ENCODE data around the gene FHAD1. TPM values are rescaled to one million over a fixed set of nuclear protein-coding genes. Genes with fewer than 3 reads are reported as not detected.
"Not testable (repeated sequence)": the region's sequence is repeated elsewhere in the genome, so short reads cannot be mapped to it uniquely, and the experiment has no call there.

FHAD1 gene
- total RNA-seq, 1 donor from 2014 or later, result not detected

- intact Hi-C loops (cut with DNase I), result no loop called here
- Histone ChIP-seq H3K4me3 (no peak overlapping the region), H3K36me3 (peaks cover 0 to 4% of the 10 kb centered on the region in 2 donors), H3K27me3 (no peaks in the 10 kb centered on the region), H3K4me1 (peaks cover 12% of the 10 kb centered on the region), H3K9me3 (no peaks in the 10 kb centered on the region), H3K27ac (no peak overlapping the region)
- TF ChIP-seq POLR2A (IDR thresholded peaks at IDR 0.05) (no peak), POLR2AphosphoS5 (IDR thresholded peaks at IDR 0.05; ENCODE audit: insufficient read depth in 1 of 2, low read depth in 1 of 2) (no peak)
- DNase-seq (ENCODE audit: extremely low spot score in 2 of 2), result no peak
These were observed 184.5 kb downstream of the FHAD1 start for GRCh38 chr1:15431571-15431948.

GRCh38 chr1:15432324-15432723 lies 185.3 kb downstream of the FHAD1 start:
- Histone ChIP-seq H3K4me1 (peaks cover 4% of the 10 kb centered on the region), H3K36me3 (peaks cover 0 to 4% of the 10 kb centered on the region in 2 donors), H3K4me3 (no peak overlapping the region), H3K27ac (no peak overlapping the region), H3K9me3 (no peaks in the 10 kb centered on the region), H3K27me3 (no peaks in the 10 kb centered on the region)
- no peak for DNase-seq (ENCODE audit: extremely low spot score in 2 of 2)
- intact Hi-C loops (cut with DNase I), result no loop called here
- TF ChIP-seq CTCF (IDR thresholded peaks at IDR 0.05), result no peak
- TF ChIP-seq POLR2A (IDR thresholded peaks at IDR 0.05), result no peak
- TF ChIP-seq POLR2AphosphoS5 (IDR thresholded peaks at IDR 0.05; ENCODE audit: insufficient read depth in 1 of 2, low read depth in 1 of 2), result no peak

GRCh38 chr1:15433471-15433870 lies 186.4 kb downstream of the FHAD1 start:
- H3K27ac ChIP-seq, result no peak overlapping the region
- intact Hi-C loops (cut with DNase I), result no loop called here

GRCh38 chr1:15434739-15435138 lies 187.7 kb downstream of the FHAD1 start:
- H3K27me3 ChIP-seq; DNase-seq (ENCODE audit: extremely low spot score in 2 of 2); H3K27ac ChIP-seq; H3K36me3 ChIP-seq; H3K9me3 ChIP-seq; intact Hi-C loops (cut with DNase I); H3K4me3 ChIP-seq; H3K4me1 ChIP-seq: not testable (repeated sequence)

More at GRCh38 chr1:15433471-15433870, 186.4 kb downstream of the FHAD1 start:
- DNase-seq (ENCODE audit: extremely low spot score in 2 of 2), result no peak
- TF ChIP-seq POLR2A (IDR thresholded peaks at IDR 0.05) (no peak), POLR2AphosphoS5 (IDR thresholded peaks at IDR 0.05; ENCODE audit: insufficient read depth in 1 of 2, low read depth in 1 of 2) (no peak), CTCF (IDR thresholded peaks at IDR 0.05) (no peak)
- Histone ChIP-seq H3K4me1 (no peaks in the 10 kb centered on the region), H3K4me3 (no peak overlapping the region), H3K27me3 (no peaks in the 10 kb centered on the region), H3K9me3 (no peaks in the 10 kb centered on the region), H3K36me3 (no peaks in the 10 kb centered on the region)

GRCh38 chr1:15435239-15436077 lies 188.4 kb downstream of the FHAD1 start:
- H3K27ac ChIP-seq, result no peak overlapping the region

More at GRCh38 chr1:15435239-15436077, 188.4 kb downstream of the FHAD1 start:
- intact Hi-C loops (cut with DNase I), result no loop called here
- TF ChIP-seq POLR2A (IDR thresholded peaks at IDR 0.05) (no peak), POLR2AphosphoS5 (IDR thresholded peaks at IDR 0.05; ENCODE audit: insufficient read depth in 1 of 2, low read depth in 1 of 2) (no peak), CTCF (IDR thresholded peaks at IDR 0.05) (no peak)
- H3K36me3 ChIP-seq, result no peaks in the 10 kb centered on the region
- H3K9me3 ChIP-seq, result no peaks in the 10 kb centered on the region
- H3K27me3 ChIP-seq, result no peaks in the 10 kb centered on the region
- DNase-seq (ENCODE audit: extremely low spot score in 2 of 2), result no peak
- H3K4me3 ChIP-seq, result no peak overlapping the region
- no peaks in the 10 kb centered on the region for H3K4me1 ChIP-seq
